ENCODE data around the gene RPS6KA2.

GRCh38 chr6:166604328-166604727 lies 22.7 kb downstream of the RPS6KA2 start:
- TF ChIP-seq SP1 (IDR thresholded peaks at IDR 0.05) (no peak), FOXM1 (IDR thresholded peaks at IDR 0.05; ENCODE audit: borderline replicate concordance) (no peak), SUZ12 (IDR thresholded peaks at IDR 0.05) (no peak), L3MBTL2 (conservative IDR thresholded peaks at IDR 0.05) (no peak)
